GM19099 (cell line): ENCODE results near the gene EVA1B.

ENCODE experiments used
- POLR2A ChIP-seq: IDR thresholded peaks from 3 replicates; pipeline ENCODE4 v1.6.1; 2011; ENCODE audit warnings: low read depth; ENCODE audit not compliant: insufficient read length; ENCODE audit errors: extremely low read depth

Gene EVA1B

GRCh38 chr1:36351227-36351977 lies 28.0 kb upstream of the EVA1B start:
- no peak for TF ChIP-seq POLR2A

GRCh38 chr1:36350659-36351226 lies 27.3 kb upstream of the EVA1B start:
- TF ChIP-seq POLR2A: no peak

- TF ChIP-seq POLR2A: no peak
Observed at GRCh38 chr1:36349839-36350238, 26.4 kb upstream of the EVA1B start.

- TF ChIP-seq POLR2A: no peak
Observed at GRCh38 chr1:36349241-36349671, 25.8 kb upstream of the EVA1B start.

GRCh38 chr1:36346741-36347370 lies 23.4 kb upstream of the EVA1B start:
- TF ChIP-seq POLR2A: no peak

- no peak for TF ChIP-seq POLR2A
Observed at GRCh38 chr1:36345353-36345752, 21.9 kb upstream of the EVA1B start.

GRCh38 chr1:36344395-36344680 lies 20.9 kb upstream of the EVA1B start:
- TF ChIP-seq POLR2A: no peak

- no peak for TF ChIP-seq POLR2A
Observed at GRCh38 chr1:36343651-36344394, 20.4 kb upstream of the EVA1B start.

- TF ChIP-seq POLR2A: no peak
Observed at GRCh38 chr1:36342426-36343185, 19.2 kb upstream of the EVA1B start.

GRCh38 chr1:36341626-36342320 lies 18.3 kb upstream of the EVA1B start:
- no peak for TF ChIP-seq POLR2A

GRCh38 chr1:36339615-36340014 lies 16.2 kb upstream of the EVA1B start:
- TF ChIP-seq POLR2A: no peak

GRCh38 chr1:36339215-36339614 lies 15.8 kb upstream of the EVA1B start:
- no peak for TF ChIP-seq POLR2A

- no peak for TF ChIP-seq POLR2A
Observed at GRCh38 chr1:36337830-36338229, 14.4 kb upstream of the EVA1B start.

GRCh38 chr1:36330940-36331339 lies 7.5 kb upstream of the EVA1B start:
- TF ChIP-seq POLR2A: no peak
